ENCODE data around the gene SH3BP2.

SH3BP2 gene

GRCh38 chr4:2822461-2823300 is 29.8 kb downstream of the SH3BP2 start:
- no peak for DNase-seq

GRCh38 chr4:2823301-2823670 is 30.4 kb downstream of the SH3BP2 start:
- no peak for DNase-seq

- DNase-seq: no peak
These were observed 30.9 kb downstream of the SH3BP2 start for GRCh38 chr4:2823671-2824328.

- DNase-seq: no peak
These were observed 31.5 kb downstream of the SH3BP2 start for GRCh38 chr4:2824329-2824835.

GRCh38 chr4:2824836-2825381 is 32.0 kb downstream of the SH3BP2 start:
- no peak for DNase-seq

GRCh38 chr4:2825740-2826139 is 32.9 kb downstream of the SH3BP2 start:
- no peak for DNase-seq

GRCh38 chr4:2827071-2827873 is 34.4 kb downstream of the SH3BP2 start:
- DNase-seq: no peak

- DNase-seq: no peak
These were observed 35.2 kb downstream of the SH3BP2 start for GRCh38 chr4:2827874-2828751.

- DNase-seq: no peak
These were observed 35.9 kb downstream of the SH3BP2 start for GRCh38 chr4:2828758-2829181.

- DNase-seq: no peak
These were observed 36.5 kb downstream of the SH3BP2 start for GRCh38 chr4:2829321-2829932.

- DNase-seq: no peak
These were observed 37.1 kb downstream of the SH3BP2 start for GRCh38 chr4:2829933-2830451.

- DNase-seq: no peak
These were observed 38.0 kb downstream of the SH3BP2 start for GRCh38 chr4:2830632-2831610.

- DNase-seq: no peak
These were observed 38.9 kb downstream of the SH3BP2 start for GRCh38 chr4:2831611-2832308.

- DNase-seq: no peak
These were observed 39.6 kb downstream of the SH3BP2 start for GRCh38 chr4:2832309-2832980.

- DNase-seq: no peak
These were observed 40.2 kb downstream of the SH3BP2 start for GRCh38 chr4:2832981-2833670.

- no peak for DNase-seq
These were observed 40.8 kb downstream of the SH3BP2 start for GRCh38 chr4:2833671-2834000.

GRCh38 chr4:2834001-2834921 is 41.4 kb downstream of the SH3BP2 start:
- DNase-seq: no peak

All from stimulated activated naive CD4-positive, alpha-beta T cell (primary cell).